Fibroblast of peridontal ligament (primary cell): ENCODE data around the gene STK32C.
"Not testable (repeated sequence)": the region's sequence is repeated elsewhere in the genome, so short reads cannot be mapped to it uniquely, and the experiment has no call there.

Source experiments
- DNase-seq: peaks from one replicate; pipeline ENCODE4 v3.0.0-alpha.2; 2010; ENCODE audit errors: extremely low read depth

Gene STK32C

DNA sequence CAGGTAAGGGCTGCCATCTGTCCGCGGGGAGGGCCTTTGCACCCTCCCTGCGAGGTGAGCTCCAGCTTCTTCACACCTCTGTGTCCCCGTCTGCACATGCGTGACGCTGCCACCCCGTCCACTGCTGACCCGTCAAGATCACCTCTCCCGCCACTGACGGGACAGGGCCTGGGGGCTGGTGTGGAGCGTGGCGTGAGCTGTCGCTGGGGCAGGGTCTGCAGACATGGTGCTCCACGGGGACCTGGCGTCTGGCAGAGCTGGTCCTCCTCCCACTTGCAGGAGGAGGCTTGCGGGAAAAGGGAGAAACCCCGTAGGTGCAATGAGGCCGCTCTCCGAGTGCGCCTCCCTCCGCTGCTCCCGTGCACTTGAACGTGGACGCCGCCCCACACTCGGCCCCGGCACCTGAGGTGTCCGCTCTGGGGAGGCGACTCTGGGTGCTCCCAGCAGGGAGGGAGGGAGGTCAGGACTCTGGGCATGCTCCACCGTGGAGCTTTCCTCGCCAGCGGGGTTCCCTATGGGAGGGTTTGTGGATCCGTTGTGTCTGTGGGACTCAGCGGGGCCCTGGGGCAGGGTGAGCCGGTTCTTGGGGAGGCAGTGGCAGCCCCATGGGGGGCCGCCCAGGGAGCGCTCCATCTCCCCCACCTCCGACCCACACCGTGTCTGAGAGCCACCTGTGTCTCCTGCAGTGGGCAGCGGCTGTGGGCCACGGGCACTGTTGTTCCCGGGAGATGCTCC is 138.6 kb downstream of the STK32C start:
- DNase-seq: no peak

GRCh38 chr10:132168571-132169030 is 139.1 kb downstream of the STK32C start:
- DNase-seq: no peak

GRCh38 chr10:132167976-132168375 is 139.8 kb downstream of the STK32C start:
- no peak for DNase-seq

DNA sequence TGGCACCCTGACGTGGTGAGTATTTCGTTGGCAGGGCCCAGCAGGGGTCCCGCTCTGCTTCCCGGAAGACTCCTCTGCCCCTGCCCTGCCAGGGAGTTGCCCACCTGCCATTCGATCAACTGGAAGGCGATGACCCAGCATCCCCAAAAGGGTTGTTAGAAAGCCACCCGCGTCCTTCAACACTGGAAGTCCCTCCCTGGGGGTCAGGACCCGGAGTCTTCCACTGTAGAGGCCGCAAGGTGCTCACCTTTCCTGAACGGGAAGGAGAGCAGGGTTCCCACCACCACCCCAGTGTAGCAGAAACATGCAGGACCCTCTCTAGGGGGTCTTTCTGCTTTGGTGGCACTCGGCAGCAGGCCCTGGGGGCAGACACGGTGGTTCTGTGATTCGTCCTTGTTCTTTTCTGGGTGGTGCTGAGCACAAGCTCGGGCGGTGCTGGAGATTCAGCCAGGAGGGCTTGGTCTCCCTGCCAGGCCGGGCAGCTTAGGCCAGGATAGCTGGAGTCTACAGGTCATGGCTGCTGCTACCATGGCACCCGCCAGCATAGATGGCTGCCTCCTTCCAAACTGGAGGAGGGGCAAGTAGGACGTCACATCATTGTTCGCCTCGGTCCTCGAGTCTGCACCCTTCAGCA is 140.6 kb downstream of the STK32C start:
- no peak for DNase-seq

DNA sequence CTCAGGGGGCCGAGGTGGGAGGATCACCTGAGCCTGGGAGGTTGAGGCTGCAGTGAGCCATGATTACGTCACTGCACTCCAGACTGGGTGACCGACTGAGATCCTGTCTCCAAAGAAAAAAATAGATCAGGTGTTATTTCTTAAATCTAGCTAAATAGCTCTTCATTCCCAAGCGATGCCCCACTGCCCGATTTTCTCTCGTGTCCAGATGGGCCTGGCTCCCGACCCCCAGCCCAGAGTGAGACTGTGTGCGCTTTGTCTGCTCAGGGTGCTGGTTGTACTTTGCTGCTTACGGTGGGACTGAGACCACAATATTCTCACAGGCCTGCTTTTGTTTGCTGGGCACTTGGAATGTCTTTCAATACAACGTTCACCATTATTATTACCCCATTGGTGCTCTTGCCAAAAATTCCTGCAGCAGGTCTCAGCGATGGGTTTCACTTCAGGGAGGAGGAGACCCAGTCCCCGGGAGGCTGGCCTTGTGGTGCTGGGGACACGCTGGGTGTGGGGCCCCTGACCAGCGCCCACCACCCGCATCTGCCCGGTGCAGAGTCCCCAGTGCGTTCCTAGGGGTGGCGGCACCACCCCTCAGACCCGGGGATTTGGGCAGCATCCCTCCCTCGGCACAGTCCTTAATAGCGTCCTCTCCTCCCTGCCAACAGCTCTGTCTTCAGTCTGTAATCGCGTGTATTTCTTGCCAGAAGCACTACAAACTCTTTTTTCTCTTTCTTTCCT is 141.4 kb downstream of the STK32C start:
- DNase-seq: no peak

DNA sequence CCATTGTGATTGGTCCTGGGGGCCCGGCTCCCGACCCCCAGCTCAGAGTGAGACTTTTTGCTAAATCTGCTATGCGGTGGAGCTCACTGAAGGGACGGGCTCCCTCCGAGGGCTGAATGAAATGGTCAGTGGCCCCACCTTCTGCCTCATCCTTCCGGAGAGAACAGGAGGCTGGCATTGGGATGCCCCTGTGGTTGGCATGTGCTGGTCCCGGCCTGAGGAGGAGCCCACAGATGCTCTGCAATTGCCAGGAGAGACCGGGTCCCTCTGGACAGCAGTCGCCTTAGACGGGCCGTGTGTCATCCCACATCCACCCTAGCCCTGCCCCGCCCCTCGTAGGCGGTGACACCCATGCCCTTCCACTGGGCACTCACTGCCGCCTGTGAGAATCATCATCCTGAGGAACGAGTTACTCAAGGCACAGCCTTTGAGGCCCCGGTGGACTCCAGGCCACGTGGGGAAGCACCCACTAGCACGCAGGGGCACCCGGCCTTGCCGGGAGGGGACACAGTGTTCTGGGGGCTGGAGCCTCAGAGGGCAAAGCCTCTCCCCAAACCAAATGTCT is 142.3 kb downstream of the STK32C start:
- DNase-seq: no peak

DNA sequence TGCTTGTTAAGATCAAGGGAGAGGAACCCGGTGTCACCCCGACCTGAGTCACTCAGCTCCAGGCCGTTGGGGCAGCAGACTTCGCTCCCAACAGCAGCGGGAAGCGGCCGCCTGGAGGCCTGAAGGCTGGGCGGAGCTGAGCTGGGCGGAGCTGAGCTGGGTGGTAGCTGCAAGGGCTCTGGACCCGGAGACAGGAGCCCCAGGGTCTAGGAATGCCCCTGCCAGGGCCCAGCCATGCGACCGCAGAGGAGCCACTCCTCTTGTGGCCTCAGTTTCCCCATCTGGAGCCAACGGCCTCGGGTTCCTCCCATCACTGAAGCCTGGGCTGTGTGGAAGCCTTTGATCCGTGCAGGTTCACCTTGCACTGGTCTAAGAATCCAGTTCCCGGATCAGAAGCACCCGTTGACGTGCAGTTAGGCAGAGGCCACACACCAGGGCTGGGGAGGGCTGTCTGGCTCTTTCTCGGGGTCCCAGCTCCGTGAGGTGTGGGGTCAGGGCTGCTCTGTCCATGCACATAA is 142.9 kb downstream of the STK32C start:
- DNase-seq: no peak

DNA sequence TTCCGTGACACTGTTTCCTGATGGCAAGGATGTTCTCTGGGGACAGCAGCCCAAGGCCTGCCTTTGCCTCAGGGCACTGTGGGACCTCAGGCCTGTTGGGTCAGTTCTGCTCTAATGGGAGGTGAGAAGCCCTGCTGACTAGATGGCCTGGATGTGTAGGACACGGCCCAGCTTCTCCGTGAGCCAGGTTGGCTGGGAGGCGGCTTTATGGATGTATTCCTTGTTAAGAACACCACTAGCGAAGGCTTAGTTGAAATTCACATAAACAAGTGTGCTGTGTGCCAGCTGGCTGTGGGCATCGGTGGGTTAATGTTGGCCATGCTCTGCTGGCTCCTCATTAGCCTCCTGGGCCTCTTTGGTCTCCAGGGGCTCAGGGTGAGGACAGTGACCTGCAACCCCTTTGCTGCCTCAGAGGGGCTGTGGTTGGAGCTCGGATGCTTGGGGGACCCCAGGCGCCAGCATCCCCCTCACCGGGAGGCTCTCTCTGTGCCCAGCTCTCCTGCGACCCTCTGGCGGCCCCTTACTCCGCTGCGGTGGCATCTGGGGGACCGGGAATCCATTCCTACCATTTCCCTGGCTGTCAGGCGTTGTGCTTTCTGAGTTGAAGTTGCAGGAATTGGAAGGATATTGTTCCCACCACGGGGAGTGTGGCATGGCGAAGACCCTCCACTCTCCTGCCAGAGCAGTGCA is 143.8 kb downstream of the STK32C start:
- no peak for DNase-seq

GRCh38 chr10:132163278-132163765 is 144.4 kb downstream of the STK32C start:
- no peak for DNase-seq

- DNase-seq: no peak
Measured at GRCh38 chr10:132162590-132163277, 145.0 kb downstream of the STK32C start.

- DNase-seq: no peak
Measured at GRCh38 chr10:132162021-132162531, 145.7 kb downstream of the STK32C start.

DNA sequence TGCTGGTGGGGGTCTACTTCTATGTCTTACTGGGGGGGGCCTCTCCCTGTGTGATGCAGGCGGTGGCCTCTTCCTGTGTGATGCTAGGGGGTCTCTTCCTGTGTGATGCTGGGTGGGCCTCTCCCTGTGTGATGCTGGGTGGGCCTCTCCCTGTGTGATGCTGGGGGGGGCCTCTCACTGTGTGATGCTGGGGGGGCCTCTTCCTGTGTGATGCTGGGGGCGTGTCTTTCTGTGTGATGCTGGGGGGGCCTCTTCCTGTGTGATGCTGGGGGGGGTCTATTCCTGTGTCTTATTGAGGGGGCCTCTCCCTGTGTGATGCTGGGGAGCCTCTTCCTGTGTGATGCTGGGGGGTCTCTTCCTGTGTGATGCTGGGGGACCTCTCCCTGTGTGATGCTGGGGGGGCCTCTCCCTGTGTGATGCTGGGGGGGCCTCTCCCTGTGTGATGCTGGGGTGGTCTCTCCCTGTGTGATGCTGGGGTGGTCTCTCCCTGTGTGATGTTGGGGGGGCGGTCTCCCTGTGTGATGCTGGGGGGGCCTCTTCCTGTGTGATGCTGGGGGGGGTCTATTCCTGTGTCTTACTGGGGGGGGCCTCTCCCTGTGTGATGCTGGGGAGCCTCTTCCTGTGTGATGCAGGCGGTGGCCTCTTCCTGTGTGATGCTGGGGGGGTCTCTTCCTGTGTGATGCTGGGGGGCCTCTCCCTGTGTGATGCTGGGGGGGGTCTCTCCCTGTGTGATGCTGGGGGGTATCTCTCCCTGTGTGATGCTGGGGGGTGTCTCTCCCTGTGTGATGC is 146.7 kb downstream of the STK32C start:
- DNase-seq: not testable (repeated sequence)

- DNase-seq: not testable (repeated sequence)
Measured at GRCh38 chr10:132160231-132160630, 147.5 kb downstream of the STK32C start.

DNA sequence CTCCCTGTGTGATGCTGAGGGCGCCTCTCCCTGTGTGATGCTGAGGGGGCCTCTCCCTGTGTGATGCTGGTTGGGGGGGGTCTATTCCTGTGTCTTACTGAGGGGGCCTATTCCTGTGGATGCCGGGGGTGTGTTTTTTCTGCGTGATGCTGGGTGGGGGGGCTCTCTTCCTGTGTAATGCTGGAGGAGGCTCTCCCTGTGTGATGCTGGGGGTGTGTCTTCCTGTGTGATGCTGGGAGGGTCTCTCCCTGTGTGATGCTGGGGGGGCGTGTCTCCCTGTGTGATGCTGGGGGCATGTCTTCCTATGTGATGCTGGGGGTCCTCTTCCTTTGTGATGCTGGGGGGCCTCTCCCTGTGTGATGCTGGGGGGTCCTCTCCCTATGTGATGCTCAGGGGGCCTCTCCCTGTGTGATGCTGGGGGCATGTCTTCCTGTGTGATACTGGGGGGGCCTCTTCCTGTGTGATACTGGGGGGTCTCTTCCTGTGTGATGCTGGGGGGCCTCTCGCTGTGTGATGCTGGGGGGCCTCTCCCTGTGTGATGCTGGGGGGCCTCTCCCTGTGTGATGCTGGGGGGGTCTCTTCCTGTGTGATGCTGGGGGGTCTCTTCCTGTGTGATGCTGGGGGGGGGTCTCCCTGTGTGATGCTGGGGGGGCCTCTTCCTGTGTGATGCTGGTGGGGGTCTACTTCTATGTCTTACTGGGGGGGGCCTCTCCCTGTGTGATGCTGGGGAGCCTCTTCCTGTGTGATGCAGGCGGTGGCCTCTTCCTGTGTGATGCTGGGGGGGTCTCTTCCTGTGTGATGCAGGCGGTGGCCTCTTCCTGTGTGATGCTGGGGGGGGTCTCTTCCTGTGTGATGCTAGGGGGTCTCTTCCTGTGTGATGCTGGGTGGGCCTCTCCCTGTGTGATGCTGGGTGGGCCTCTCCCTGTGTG is 148.2 kb downstream of the STK32C start:
- not testable (repeated sequence) for DNase-seq

DNA sequence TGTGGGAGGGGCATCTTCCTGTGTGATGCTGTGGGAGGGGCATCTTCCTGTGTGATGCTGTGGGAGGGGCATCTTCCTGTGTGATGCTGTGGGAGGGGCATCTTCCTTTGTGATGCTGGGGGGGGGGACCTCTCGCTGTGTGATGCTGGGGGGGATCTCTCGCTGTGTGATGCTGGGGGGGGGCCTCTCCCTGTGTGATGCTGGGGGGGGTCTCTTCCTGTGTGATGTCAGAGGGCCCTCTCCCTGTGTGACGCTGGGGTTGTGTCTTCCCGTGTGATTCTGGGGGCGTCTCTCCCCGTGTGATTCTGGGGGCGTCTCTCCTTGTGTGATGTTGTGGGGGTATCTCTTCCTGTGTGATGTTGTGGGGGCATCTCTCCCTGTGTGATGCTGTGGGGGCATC is 148.9 kb downstream of the STK32C start:
- no peak for DNase-seq

DNA sequence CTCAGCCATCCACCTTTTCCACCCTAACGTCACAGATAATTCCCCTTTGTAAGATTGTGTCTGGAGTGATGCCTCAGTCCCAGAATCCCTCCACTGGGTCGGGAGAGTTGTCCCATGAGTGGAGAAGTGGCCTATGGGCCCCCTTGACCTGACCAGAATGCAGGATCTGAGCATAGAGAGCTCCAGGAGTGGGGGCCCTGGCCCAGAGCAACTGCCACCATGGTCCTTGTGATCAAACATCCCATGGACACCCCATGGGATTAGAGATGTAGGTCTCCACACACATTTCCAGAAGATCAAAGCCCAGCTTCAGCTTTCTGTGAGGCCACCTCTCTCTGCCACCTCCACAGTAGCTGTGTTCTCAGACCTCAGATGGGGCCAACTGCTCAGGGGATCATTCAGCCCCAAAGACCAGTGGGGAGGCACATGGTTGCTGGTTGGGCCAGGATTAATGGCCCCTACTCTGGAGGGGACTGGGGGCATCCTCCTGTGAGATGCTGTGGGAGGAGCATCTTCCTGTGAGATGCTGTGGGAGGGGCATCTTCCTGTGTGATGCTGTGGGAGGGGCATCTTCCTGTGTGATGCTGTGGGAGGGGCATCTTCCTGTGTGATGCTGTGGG is 149.5 kb downstream of the STK32C start:
- DNase-seq: no peak
